8988T (cell line): ENCODE results near the gene MIGA2.

Experiments
- DNase-seq: peaks from one replicate; pipeline ENCODE4 v3.0.0; 2011

MIGA2 gene

GRCh38 chr9:129075996-129076639 lies 39.7 kb downstream of the MIGA2 start:
- DNase-seq, result no peak

GRCh38 chr9:129076640-129077037 lies 40.2 kb downstream of the MIGA2 start:
- no peak for DNase-seq

- DNase-seq, result no peak
These were observed 40.8 kb downstream of the MIGA2 start for GRCh38 chr9:129077236-129077635.

GRCh38 chr9:129078691-129079503 lies 42.5 kb downstream of the MIGA2 start:
- DNase-seq, result no peak

- no peak for DNase-seq
These were observed 43.4 kb downstream of the MIGA2 start for GRCh38 chr9:129079829-129080228.

DNA sequence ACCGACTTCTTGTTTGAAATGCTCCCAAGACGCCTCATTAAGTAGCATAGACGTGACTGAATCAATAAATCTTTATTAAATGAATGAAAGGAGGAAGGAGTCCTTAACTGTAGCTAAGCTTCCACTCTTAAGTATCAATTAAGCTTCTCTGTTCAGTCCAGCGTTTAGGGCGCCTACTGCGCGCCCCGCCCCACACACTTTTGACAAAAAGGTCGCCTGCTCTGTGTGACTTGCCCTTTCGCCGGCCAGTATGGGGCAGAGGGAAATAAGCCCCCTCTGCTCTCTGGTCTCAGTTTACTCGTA lies 43.8 kb downstream of the MIGA2 start:
- no peak for DNase-seq

- DNase-seq, result peak; percentile 99
These were observed 44.4 kb downstream of the MIGA2 start, which contains the start of gene DOLPP1 for GRCh38 chr9:129080601-129081387. DOLPP1 (plus strand) TSS chr9:129081111; CDS start chr9:129081132, 21 bp downstream.

- no peak for DNase-seq
These were observed 45.0 kb downstream of the MIGA2 start for GRCh38 chr9:129081388-129081904.

DNA sequence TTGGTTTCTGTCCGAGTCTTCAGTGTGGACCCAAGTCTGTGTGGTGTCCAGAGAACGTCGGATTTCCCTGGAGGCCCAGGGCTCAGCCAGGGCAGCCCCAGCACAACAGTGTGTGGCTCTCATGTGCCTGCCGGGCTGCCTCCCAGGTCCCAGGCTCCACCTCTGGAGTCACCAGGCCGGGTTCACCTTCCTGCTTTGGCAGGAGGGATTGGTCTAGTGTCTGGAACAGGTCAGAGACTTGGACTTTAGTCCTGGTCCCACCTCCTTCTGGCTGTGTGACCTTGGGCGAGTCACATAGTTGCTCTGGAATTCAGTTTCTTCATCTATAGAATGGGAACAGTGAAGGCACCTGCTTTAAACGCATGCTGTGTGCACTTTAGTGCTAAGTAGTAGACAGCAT lies 47.7 kb downstream of the MIGA2 start:
- DNase-seq, result no peak

GRCh38 chr9:129089246-129089645 lies 52.8 kb downstream of the MIGA2 start:
- no peak for DNase-seq

- no peak for DNase-seq
These were observed 57.4 kb downstream of the MIGA2 start for GRCh38 chr9:129093602-129094386.

- no peak for DNase-seq
These were observed 58.2 kb downstream of the MIGA2 start for GRCh38 chr9:129094387-129095169.

- DNase-seq, result no peak
These were observed 58.8 kb downstream of the MIGA2 start for GRCh38 chr9:129095170-129095667.

GRCh38 chr9:129095908-129096307 lies 59.5 kb downstream of the MIGA2 start:
- DNase-seq, result no peak

DNA sequence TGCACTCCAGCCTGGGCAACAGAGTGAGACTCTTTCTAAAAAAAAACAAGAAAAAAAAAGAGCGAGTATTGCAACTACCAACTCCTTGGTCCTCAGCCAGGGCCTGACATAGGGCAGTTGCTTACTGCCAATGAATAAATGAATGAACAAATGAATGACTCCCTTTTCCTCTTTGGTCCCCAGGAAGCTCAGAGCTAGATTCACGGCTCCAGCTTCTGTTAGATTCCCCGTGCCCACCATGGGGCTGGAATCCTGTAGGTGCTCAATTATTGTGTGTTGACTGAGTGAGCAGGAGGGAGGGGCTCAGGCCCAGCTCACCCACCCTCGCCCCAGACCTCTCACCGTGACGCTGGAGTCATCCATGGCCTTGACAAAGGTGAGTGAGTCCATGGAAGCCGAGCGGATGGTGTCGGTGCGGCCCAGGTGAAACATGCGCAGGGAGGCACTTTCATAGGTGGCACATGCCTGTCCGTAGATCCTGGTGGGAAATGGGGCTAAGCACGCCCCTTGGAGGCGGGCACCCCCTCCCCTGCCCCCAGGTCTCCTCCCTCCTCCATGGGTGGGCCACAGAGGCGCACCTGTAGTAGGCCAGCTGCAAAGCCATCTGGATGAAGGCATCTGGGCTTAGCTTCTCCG lies 61.4 kb downstream of the MIGA2 start:
- no peak for DNase-seq

GRCh38 chr9:129098328-129098727 lies 61.9 kb downstream of the MIGA2 start:
- no peak for DNase-seq

DNA sequence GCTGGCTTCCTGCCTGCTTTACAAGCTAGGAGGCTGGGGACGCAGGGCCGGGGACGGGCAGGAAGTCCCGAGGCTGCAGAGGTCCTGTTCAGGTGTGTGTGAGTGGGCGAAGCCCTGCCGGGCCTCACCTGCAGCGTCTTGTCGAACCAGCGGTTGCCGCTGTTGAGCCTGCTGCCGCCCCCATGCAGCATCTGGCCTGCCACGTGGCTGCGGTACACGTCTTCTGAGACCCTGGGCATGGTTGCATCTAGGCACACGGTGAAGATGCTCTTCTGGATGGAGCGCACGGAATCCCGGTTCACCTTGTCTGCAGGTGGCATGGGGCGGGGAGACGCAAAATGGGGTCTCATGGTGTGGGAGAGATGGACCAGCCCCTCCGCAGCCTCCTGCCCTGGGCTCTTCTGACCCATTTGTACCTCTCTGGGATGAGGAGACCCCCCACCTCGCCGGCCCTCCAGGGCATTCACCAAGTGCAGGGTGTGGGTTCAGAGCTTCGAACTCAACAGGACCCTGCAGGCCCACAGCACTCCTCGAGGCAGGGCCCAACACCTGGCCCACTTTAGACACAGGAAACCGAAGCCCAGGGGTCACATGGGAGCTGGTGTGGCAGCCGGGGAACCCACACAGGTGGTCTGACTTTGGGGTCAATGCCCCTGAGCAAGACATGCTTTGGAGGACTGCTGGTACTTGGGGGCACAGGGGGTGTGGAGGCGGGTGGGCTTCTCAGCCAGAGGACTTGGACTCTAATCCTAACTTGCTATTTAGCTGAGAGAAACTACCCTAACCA lies 64.2 kb downstream of the MIGA2 start:
- no peak for DNase-seq

DNA sequence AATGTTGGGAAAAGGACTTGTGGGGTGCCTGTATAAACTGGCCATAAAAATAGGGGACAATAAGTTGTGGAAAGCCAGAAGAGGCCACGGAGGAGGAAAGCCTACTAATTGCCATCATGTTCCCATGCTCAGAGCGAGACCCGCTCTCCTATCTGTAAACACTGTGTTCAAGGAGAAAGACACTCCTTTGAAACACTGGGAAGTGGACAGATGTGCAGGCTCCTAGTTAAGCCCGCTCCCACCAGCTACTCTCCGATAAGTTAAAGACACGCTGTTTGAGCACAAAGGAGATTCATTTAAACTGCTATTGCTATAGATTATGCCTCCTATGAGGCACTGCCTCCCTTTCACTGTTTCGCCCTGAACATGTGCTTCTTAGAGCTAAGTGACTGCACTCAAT lies 64.9 kb downstream of the MIGA2 start:
- DNase-seq, result no peak

DNA sequence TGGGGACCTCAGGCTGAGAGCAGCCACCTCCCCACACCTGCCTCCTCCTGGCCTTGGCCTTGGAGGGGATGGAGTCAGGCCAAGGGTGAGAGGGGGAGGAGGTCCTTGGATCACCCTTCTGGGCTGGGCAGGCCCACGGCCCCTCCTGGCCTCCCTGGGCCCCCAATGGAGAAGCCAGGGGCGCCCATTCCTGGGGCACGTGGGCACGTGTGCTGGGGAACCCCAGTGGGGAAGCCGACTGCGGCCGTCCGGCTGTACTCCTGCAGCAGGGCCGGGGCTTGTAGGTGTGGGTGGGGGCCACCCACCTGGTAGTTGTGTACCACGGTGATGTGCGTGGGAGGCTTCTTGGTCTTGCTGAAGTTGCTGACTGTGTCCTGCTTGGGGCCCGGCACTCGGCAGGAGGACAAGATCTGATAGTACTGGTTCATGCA lies 65.7 kb downstream of the MIGA2 start:
- DNase-seq, result no peak
